HS-27A (cell line): ENCODE data around the gene UGT1A7.

ENCODE experiments used
- DNase-seq: peaks from one replicate; pipeline ENCODE4 v3.0.0-alpha.2; 2012; ENCODE audit warnings: low read depth, missing footprints

UGT1A7 gene

GRCh38 chr2:233799087-233799665, 117.5 kb downstream of the UGT1A7 start:
- no peak for DNase-seq

GRCh38 chr2:233799716-233800115, 118.0 kb downstream of the UGT1A7 start:
- DNase-seq, result no peak

- DNase-seq, result no peak
Observed at GRCh38 chr2:233800208-233800607, 118.5 kb downstream of the UGT1A7 start.

GRCh38 chr2:233801357-233802131, 119.8 kb downstream of the UGT1A7 start:
- no peak for DNase-seq

- no peak for DNase-seq
Observed at GRCh38 chr2:233802132-233802815, 120.6 kb downstream of the UGT1A7 start.

GRCh38 chr2:233803292-233803911, 121.7 kb downstream of the UGT1A7 start:
- DNase-seq, result no peak

GRCh38 chr2:233803994-233804393, 122.3 kb downstream of the UGT1A7 start:
- DNase-seq, result no peak

GRCh38 chr2:233807215-233807865, 125.6 kb downstream of the UGT1A7 start:
- no peak for DNase-seq

GRCh38 chr2:233807966-233808935, 126.5 kb downstream of the UGT1A7 start:
- no peak for DNase-seq

- DNase-seq, result no peak
Observed at GRCh38 chr2:233810385-233810784, 128.7 kb downstream of the UGT1A7 start.

- no peak for DNase-seq
Observed at GRCh38 chr2:233811087-233811486, 129.4 kb downstream of the UGT1A7 start.

- DNase-seq, result no peak
Observed at GRCh38 chr2:233811732-233812131, 130.0 kb downstream of the UGT1A7 start.

- DNase-seq, result no peak
Observed at GRCh38 chr2:233813236-233814055, 131.7 kb downstream of the UGT1A7 start.

GRCh38 chr2:233814056-233814835, 132.5 kb downstream of the UGT1A7 start:
- DNase-seq, result no peak

- no peak for DNase-seq
Observed at GRCh38 chr2:233815861-233816260, 134.2 kb downstream of the UGT1A7 start.

GRCh38 chr2:233816334-233816733, 134.6 kb downstream of the UGT1A7 start:
- no peak for DNase-seq

- no peak for DNase-seq
Observed at GRCh38 chr2:233816771-233817170, 135.1 kb downstream of the UGT1A7 start.

GRCh38 chr2:233817361-233817911, 135.7 kb downstream of the UGT1A7 start:
- no peak for DNase-seq
